NCI-H345 treated with DMSO at 0.1 percent for 48 hours (cell line): ENCODE results near the gene WDR48.
"Not testable (repeated sequence)": the region's sequence is repeated elsewhere in the genome, so short reads cannot be mapped to it uniquely, and the experiment has no call there.

ENCODE experiments used
- DNase-seq: peaks from one replicate; lab custom pipeline; 2025; ENCODE audit not compliant: unreplicated experiment; lab: John Stamatoyannopoulos, UW

WDR48 gene

GRCh38 chr3:39051649-39052561, at the start of gene WDR48, which contains the start of gene SCN11A:
Gene WDR48, plus strand, starts transcription at chr3:39052016. Its CDS starts 10 bp downstream, at chr3:39052026.
Gene SCN11A, minus strand, starts transcription at chr3:39051944. Its CDS starts 101,582 bp downstream, at chr3:38950362.
- peak; percentile 76 for DNase-seq

GRCh38 chr3:39005295-39005694, 46.5 kb upstream of the WDR48 start:
- DNase-seq = no peak

- no peak for DNase-seq
These were observed 40.6 kb upstream of the WDR48 start for GRCh38 chr3:39011191-39011736.

- no peak for DNase-seq
These were observed 38.5 kb upstream of the WDR48 start for GRCh38 chr3:39013289-39013688.

- DNase-seq = no peak
These were observed 37.8 kb upstream of the WDR48 start for GRCh38 chr3:39013921-39014509.

GRCh38 chr3:39015418-39015817, 36.4 kb upstream of the WDR48 start:
- no peak for DNase-seq

GRCh38 chr3:39019299-39019698, 32.5 kb upstream of the WDR48 start:
- DNase-seq = no peak

GRCh38 chr3:39021029-39021428, 30.8 kb upstream of the WDR48 start:
- DNase-seq = no peak

GRCh38 chr3:39021465-39022285, 30.1 kb upstream of the WDR48 start:
- DNase-seq = no peak

GRCh38 chr3:39022286-39022630, 29.6 kb upstream of the WDR48 start:
- DNase-seq = no peak

- DNase-seq = no peak
These were observed 27.3 kb upstream of the WDR48 start for GRCh38 chr3:39024497-39024896.

GRCh38 chr3:39025222-39025970, 26.4 kb upstream of the WDR48 start:
- no peak for DNase-seq

GRCh38 chr3:39028546-39028945, 23.3 kb upstream of the WDR48 start:
- no peak for DNase-seq

- DNase-seq = no peak
These were observed 22.3 kb upstream of the WDR48 start for GRCh38 chr3:39029556-39029955.

- no peak for DNase-seq
These were observed 13.7 kb upstream of the WDR48 start for GRCh38 chr3:39038165-39038564.

- DNase-seq = no peak
These were observed 1.8 kb upstream of the WDR48 start for GRCh38 chr3:39050029-39050428.

GRCh38 chr3:39052583-39052982, 767 bp downstream of the WDR48 start:
- no peak for DNase-seq

GRCh38 chr3:39053696-39054095, 1.9 kb downstream of the WDR48 start:
- DNase-seq = no peak

GRCh38 chr3:39056151-39056550, 4.3 kb downstream of the WDR48 start:
- DNase-seq = no peak

- not testable (repeated sequence) for DNase-seq
These were observed 9.4 kb downstream of the WDR48 start for GRCh38 chr3:39061228-39061627.

- no peak for DNase-seq
These were observed 10.4 kb downstream of the WDR48 start for GRCh38 chr3:39062180-39062579.
